ENCODE data around the gene PID1.

The PID1 gene

GRCh38 chr2:229033816-229034215, 237.3 kb downstream of the PID1 start:
- DNase-seq (ENCODE audit: extremely low read depth in 1 of 2, low read depth in 1 of 2): no peak

- DNase-seq (ENCODE audit: extremely low read depth in 1 of 2, low read depth in 1 of 2): no peak
Observed at GRCh38 chr2:229032608-229033234, 238.4 kb downstream of the PID1 start.

- no peak for DNase-seq (ENCODE audit: extremely low read depth in 1 of 2, low read depth in 1 of 2)
Observed at GRCh38 chr2:229027353-229028105, 243.6 kb downstream of the PID1 start.

GRCh38 chr2:229025653-229026052, 245.4 kb downstream of the PID1 start:
- DNase-seq (ENCODE audit: extremely low read depth in 1 of 2, low read depth in 1 of 2): no peak

GRCh38 chr2:229022652-229023051, 248.4 kb downstream of the PID1 start:
- DNase-seq (ENCODE audit: extremely low read depth in 1 of 2, low read depth in 1 of 2): no peak

GRCh38 chr2:229022071-229022470, 249.0 kb downstream of the PID1 start:
- no peak for DNase-seq (ENCODE audit: extremely low read depth in 1 of 2, low read depth in 1 of 2)

- DNase-seq (ENCODE audit: extremely low read depth in 1 of 2, low read depth in 1 of 2): no peak
Observed at GRCh38 chr2:229009816-229010215, 261.3 kb downstream of the PID1 start.

GRCh38 chr2:229003256-229003655, 267.8 kb downstream of the PID1 start:
- DNase-seq (ENCODE audit: extremely low read depth in 1 of 2, low read depth in 1 of 2): no peak

GRCh38 chr2:229001196-229001595, 269.9 kb downstream of the PID1 start:
- no peak for DNase-seq (ENCODE audit: extremely low read depth in 1 of 2, low read depth in 1 of 2)

- no peak for DNase-seq (ENCODE audit: extremely low read depth in 1 of 2, low read depth in 1 of 2)
Observed at GRCh38 chr2:228999326-228999725, 271.8 kb downstream of the PID1 start.

- DNase-seq (ENCODE audit: extremely low read depth in 1 of 2, low read depth in 1 of 2): no peak
Observed at GRCh38 chr2:228988786-228989185, 282.3 kb downstream of the PID1 start.

- no peak for DNase-seq (ENCODE audit: extremely low read depth in 1 of 2, low read depth in 1 of 2)
Observed at GRCh38 chr2:228987441-228988155, 283.5 kb downstream of the PID1 start.

- DNase-seq (ENCODE audit: extremely low read depth in 1 of 2, low read depth in 1 of 2): no peak
Observed at GRCh38 chr2:228986961-228987360, 284.1 kb downstream of the PID1 start.

GRCh38 chr2:228983700-228984099, 287.4 kb downstream of the PID1 start:
- DNase-seq (ENCODE audit: extremely low read depth in 1 of 2, low read depth in 1 of 2): no peak

GRCh38 chr2:228974169-228974568, 296.9 kb downstream of the PID1 start:
- no peak for DNase-seq (ENCODE audit: extremely low read depth in 1 of 2, low read depth in 1 of 2)
